K562 (cell line): ENCODE measurements around the gene RANBP3. TPM values are rescaled to one million over a fixed set of nuclear protein-coding genes. Genes with fewer than 3 reads are reported as not detected.
"Not testable (repeated sequence)": the region's sequence is repeated elsewhere in the genome, so short reads cannot be mapped to it uniquely, and the experiment has no call there.

ENCODE experiments used
- ATAC-seq: fragments of 200-7000 bp; cut with Tn5 transposase; 3 replicates; pipeline ENCODE4 v1.9.1; 2020; ENCODE audit warnings: moderate library complexity
- BruUV-seq: library from RNA; stranded (reverse); fragments of 400-500 nt; replicated peaks from 2 replicates; lab custom pipeline; 2021; lab: Mats Ljungman, UMichigan
- CTCF ChIA-PET: fragments of 300-600 bp; formaldehyde crosslinking; extraction: SDS; loops from one replicate; lab custom pipeline; 2021; ENCODE audit warnings: low intra/inter-chr PET ratio; lab: Yijun Ruan, JAX
- POLR2A ChIA-PET: fragments of 300-600, 350-650 bp; sonication (Branson Sonifier 250); formaldehyde crosslinking; extraction: SDS; loops from one replicate; lab custom pipeline; 2021; ENCODE audit warnings: antibody characterized with exemption, inconsistent platforms; lab: Yijun Ruan, JAX
- DNase-seq, 4 experiments: peaks; one replicate each; pipeline versions ENCODE4 v3.0.0 to v3.0.0-alpha.2; 2011 to 2018; ENCODE audit warnings: low spot score in 3 of 4, mixed read lengths in 3 of 4; ENCODE audit errors: extremely low read depth in 1 of 4
- FAIRE-seq: peaks from 2 replicates; lab custom pipeline; 2011; peaks lifted over from hg19 to GRCh38; lab: Jason Lieb, UNC
- H2AFZ ChIP-seq: 2 replicates; pipeline ENCODE4 v1.6.0; 2011; ENCODE audit warnings: low read depth, low read length, control low read depth, inconsistent platforms
- H3K27ac ChIP-seq: fragments of 200-600 bp; 3 replicates; pipeline ENCODE4 v1.8.0; 2011; ENCODE audit warnings: low read depth, mild to moderate bottlenecking, control low read depth, inconsistent platforms, low read length, moderate library complexity, mixed read lengths; ENCODE audit errors: extremely low read depth
- H3K27me3 ChIP-seq, 2 experiments: fragments of 300-600 bp in 1 of 2; 2 replicates in 1 of 2; 3 replicates in 1 of 2; pipeline versions ENCODE4 v1.6.0 to v1.8.0; 2011; ENCODE audit warnings: inconsistent platforms in 2 of 2, low read length in 2 of 2, mild to moderate bottlenecking in 1 of 2, mixed read lengths in 1 of 2, moderate library complexity in 1 of 2; ENCODE audit not compliant: control insufficient read depth in 2 of 2, insufficient read depth in 2 of 2
- H3K36me3 ChIP-seq: fragments of 300-600 bp; 3 replicates; pipeline ENCODE4 v1.8.0; 2011; ENCODE audit warnings: mild to moderate bottlenecking, low read length, inconsistent platforms; ENCODE audit not compliant: control insufficient read depth, insufficient read depth
- H3K4me1 ChIP-seq, 2 experiments: fragments of 200-600 bp in 1 of 2; replicated peaks in 1 of 2; 2 replicates in 1 of 2; 3 replicates in 1 of 2; pipeline versions ENCODE4 v1.5.1 to v1.8.0; 2011; ENCODE audit warnings: inconsistent platforms in 2 of 2, low read length in 2 of 2, mild to moderate bottlenecking in 1 of 2, mixed read lengths in 1 of 2, moderate library complexity in 1 of 2; ENCODE audit not compliant: control insufficient read depth in 2 of 2, insufficient read depth in 2 of 2
- H3K4me2 ChIP-seq: 2 replicates; pipeline ENCODE4 v1.6.1; 2011; ENCODE audit warnings: low read length, control low read depth, inconsistent platforms, mixed read lengths; ENCODE audit not compliant: insufficient read depth
- H3K4me3 ChIP-seq: fragments of 200-600 bp; sonication (generic), shearing (Covaris generic); 2 replicates; pipeline ENCODE4 v1.5.1; 2016; ENCODE audit warnings: control low read depth, inconsistent platforms
- H3K79me2 ChIP-seq: fragments of 200-600 bp; 3 replicates; pipeline ENCODE4 v1.8.0; 2011; ENCODE audit warnings: low read length, inconsistent platforms; ENCODE audit not compliant: control insufficient read depth, insufficient read depth
- H3K9ac ChIP-seq, 2 experiments: 2 replicates each; pipeline versions ENCODE4 v1.6.0 to v1.6.1; 2011; ENCODE audit warnings: low read depth in 2 of 2, low read length in 2 of 2, control low read depth in 1 of 2, inconsistent platforms in 1 of 2, mild to moderate bottlenecking in 1 of 2, mixed read lengths in 1 of 2; ENCODE audit not compliant: insufficient read depth in 1 of 2
- H3K9me1 ChIP-seq: one replicate; pipeline ENCODE4 v1.6.0; 2011; ENCODE audit warnings: inconsistent platforms, mild to moderate bottlenecking, low read length, moderate library complexity; ENCODE audit not compliant: control insufficient read depth, insufficient read depth
- H3K9me3 ChIP-seq: replicated peaks from 2 replicates; pipeline ENCODE4 v1.5.1; 2011; ENCODE audit warnings: low read depth, low read length, inconsistent platforms; ENCODE audit not compliant: control insufficient read depth, insufficient read depth
- H4K20me1 ChIP-seq: replicated peaks from 2 replicates; pipeline ENCODE4 v1.6.1; 2011; ENCODE audit warnings: low read length, inconsistent platforms, mixed read lengths; ENCODE audit not compliant: control insufficient read depth, insufficient read depth
- ARID2 ChIP-seq: fragments of 450-650 bp; IDR thresholded peaks from 2 replicates; pipeline ENCODE4 v1.6.1; 2017; ENCODE audit warnings: antibody characterized with exemption, mild to moderate bottlenecking
- ESRRA ChIP-seq: fragments of 450-650 bp; IDR thresholded peaks from 2 replicates; pipeline ENCODE4 v1.6.1; 2014; ENCODE audit warnings: low read depth, mild to moderate bottlenecking, moderate library complexity, borderline replicate concordance
- HDAC6 ChIP-seq: IDR thresholded peaks from 2 replicates; pipeline ENCODE4 v1.6.1; 2012; ENCODE audit warnings: low read depth, mild to moderate bottlenecking, control low read depth, inconsistent platforms, low read length, moderate library complexity
- IRF2 ChIP-seq: sonication (generic); formaldehyde crosslinking; IDR thresholded peaks from 2 replicates; pipeline ENCODE4 v1.8.1; 2022; ENCODE audit warnings: mild to moderate bottlenecking, missing genetic modification reagents
- KLF13 ChIP-seq: fragments of 450-650 bp; IDR thresholded peaks from 2 replicates; pipeline ENCODE4 v1.6.1; 2016; ENCODE audit warnings: missing genetic modification characterization, low read depth, mild to moderate bottlenecking, missing compliant biosample characterization, moderate library complexity, borderline replicate concordance
- MCM3 ChIP-seq: fragments of 450-650 bp; IDR thresholded peaks from 2 replicates; pipeline ENCODE4 v1.6.1; 2016
- PHF8 ChIP-seq: fragments of 200-600 bp; sonication (generic); IDR thresholded peaks from 2 replicates; pipeline ENCODE4 v1.6.1; 2012; ENCODE audit warnings: mixed run types, mild to moderate bottlenecking, inconsistent platforms, low read length, moderate library complexity, borderline replicate concordance
- PRMT5 ChIP-seq: sonication (generic); formaldehyde crosslinking; IDR thresholded peaks from 2 replicates; pipeline ENCODE4 v1.5.0; 2020; ENCODE audit warnings: missing genetic modification reagents
- ZKSCAN3 ChIP-seq: fragments of 250-450 bp; sonication (Bioruptor Pico); IDR thresholded peaks from 2 replicates; pipeline ENCODE4 v1.4.0; 2020
- WGBS: fragments of 100-300 bp; shearing (Covaris generic); methylation state at CpG from one replicate; pipeline ENCODE4 v1.1.6; 2016; ENCODE audit warnings: low coverage, mixed read lengths; ENCODE audit not compliant: insufficient coverage; ENCODE audit errors: missing lambda C conversion rate; 5-methylcytosine and 5-hydroxymethylcytosine counted together
- in situ Hi-C: fragments of 300-500 bp; cut with MboI; formaldehyde crosslinking; loops from 4 replicates; pipeline ENCODE4 v1.15.0; 2018; ENCODE audit warnings: inconsistent platforms, mixed read lengths
- intact Hi-C: fragments of 100-400 bp; cut with micrococcal nuclease; formaldehyde crosslinking; loops from 2 replicates; pipeline ENCODE4 v1.14.2; 2022
- polyA plus RNA-seq, 8 experiments: library from polyadenylated mRNA; depleted of rRNA in 4 of 8; stranded (reverse) in 5 of 8; unstranded in 3 of 8; fragments of >200 nt; fragmentation: Nextera tagmentation in 2 of 8; fragmentation: Illumina TruSeq in 1 of 8; extraction: Ambion mirVana in 2 of 8; extraction: Trizol in 1 of 8; gene quantifications; 2 replicates each; pipeline versions ENCODE4 v1.2.1 to v1.2.3, GENCODE V29; 2011 to 2014; ENCODE audit warnings: inconsistent platforms in 1 of 8, missing spikeins in 1 of 8
- total RNA-seq, 7 experiments: library from RNA; depleted of rRNA in 6 of 7; stranded (reverse); fragments of >200 nt in 6 of 7; fragmentation: Illumina TruSeq in 2 of 7; extraction: Trizol in 2 of 7; gene quantifications; 2 replicates each; pipeline versions ENCODE4 v1.2.1 to v1.2.3, GENCODE V29; 2011 to 2021; ENCODE audit warnings: low replicate concordance in 1 of 7

RANBP3 gene
- total and polyA plus RNA-seq, 9 of the 15 experiments (the other 6 are each of a cell fraction or from before 2014, with no cell fraction given): 0.90 to 95.1 (median 63.2) TPM

DNA sequence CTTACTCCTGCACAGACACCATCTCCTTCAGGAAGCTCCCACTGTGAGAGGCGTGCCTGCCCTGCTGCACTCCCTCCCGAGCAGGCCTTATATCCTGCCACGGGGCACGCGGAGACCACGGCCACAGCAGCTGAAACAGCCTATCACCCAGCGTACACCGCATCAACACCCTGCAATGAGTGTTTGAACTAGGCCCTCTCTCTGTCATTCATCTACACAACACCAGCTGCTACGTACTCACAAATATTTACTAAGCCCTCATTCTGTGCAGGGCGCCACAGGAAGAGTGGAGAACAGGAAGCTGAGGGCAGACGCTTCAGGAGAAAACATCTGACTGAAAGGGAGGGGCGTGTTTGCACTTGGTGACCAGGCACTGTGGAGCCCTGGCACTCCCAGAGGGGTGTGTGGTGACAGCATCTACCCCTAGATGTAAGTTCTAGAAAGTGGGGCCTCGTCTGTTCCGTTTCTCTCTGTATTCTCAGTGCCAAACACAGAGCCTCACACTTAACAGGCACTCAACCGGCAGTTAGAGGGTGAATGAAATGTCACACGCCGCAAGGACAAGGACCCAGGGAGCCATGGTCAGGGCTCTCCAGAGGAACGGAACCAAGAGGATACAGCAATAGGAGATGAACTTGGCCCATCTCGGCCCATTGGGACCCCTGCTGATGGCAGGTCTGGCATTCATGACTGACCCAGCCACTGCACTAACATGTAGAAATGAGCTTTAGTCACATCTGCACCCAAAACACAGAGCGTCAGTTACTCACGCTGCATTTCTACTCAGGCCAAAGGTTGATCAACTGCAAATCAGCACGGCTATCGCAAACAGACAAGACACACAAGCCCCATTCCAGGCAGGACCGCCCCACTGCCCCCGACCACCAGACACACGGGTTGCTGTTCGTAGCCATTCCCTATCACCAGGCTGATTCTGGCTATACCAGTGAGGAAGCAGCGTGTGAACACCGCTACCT, 15.7 kb downstream of the RANBP3 start:
- Histone ChIP-seq H3K27me3 (no peaks in the 10 kb centered on the region), H3K36me3 (peaks cover 44% of the 10 kb centered on the region; the same call in 2 of the 3 replicates), H3K4me1 (peaks cover 2 to 29% of the 10 kb centered on the region in 2 experiments; a peak in 4 of 5 replicates), H3K9ac (peak overlapping the region in 1 of 2 experiments; percentile 72; a peak in 2 of 4 replicates), H2AFZ (no peak overlapping the region), H3K9me1 (peaks cover 10% of the 10 kb centered on the region), H3K4me2 (no peak overlapping the region), H3K79me2 (peaks cover 95% of the 10 kb centered on the region)
- no peak for FAIRE-seq
- DNase-seq: no peak
- no peak for ATAC-seq
- 76% methylated on average over 28 of the region's 29 CpGs for WGBS
- CTCF ChIA-PET: no interaction called here
- intact Hi-C loops: no loop called here
- in situ Hi-C loops: no loop called here
- no peak for TF ChIP-seq HDAC6
- TF ChIP-seq PRMT5: no peak
- TF ChIP-seq ARID2: no peak
- no peak for TF ChIP-seq PHF8
- TF ChIP-seq MCM3: no peak
- TF ChIP-seq IRF2 (CRISPR knock-in tag): no peak
- no peak for TF ChIP-seq ZKSCAN3
- no peak for TF ChIP-seq KLF13 (tag)
- no peak for TF ChIP-seq ESRRA
- TF ChIP-seq, all 486 proteins: peak for 0
- peak overlapping the region; percentile 13; the same call in 1 of the 3 replicates for H3K27ac ChIP-seq
- H4K20me1 ChIP-seq: peaks cover 80% of the 10 kb centered on the region
- no TSS peak for BruUV-seq
- POLR2A ChIA-PET: interaction anchor here (0.5 to 0.7 kb wide), 4 partner anchors 16 to 171 kb away, joined by 3 read pairs; partner anchors contain the start of genes DUS3L and RANBP3
- no peaks in the 10 kb centered on the region for H3K9me3 ChIP-seq
- H3K4me3 ChIP-seq: no peak overlapping the region

DNA sequence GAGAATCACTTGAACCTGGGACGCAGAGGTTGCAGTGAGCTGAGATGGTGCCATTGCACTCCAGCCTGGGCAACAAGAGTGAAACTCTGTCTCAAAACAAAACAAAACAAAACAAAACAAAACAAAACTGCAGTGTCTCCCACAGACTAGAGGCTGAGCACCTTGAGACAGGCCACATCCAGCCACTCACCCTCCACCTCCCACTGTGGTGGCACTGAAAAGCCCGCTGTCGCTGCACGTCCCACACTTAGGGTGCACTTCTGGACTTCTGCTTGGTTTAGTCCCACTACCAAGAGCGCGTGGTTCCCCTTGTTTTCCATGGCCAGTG, 16.3 kb downstream of the RANBP3 start:
- H3K27ac ChIP-seq, H3K9me1 ChIP-seq, intact Hi-C loops, H3K4me2 ChIP-seq, BruUV-seq, H3K9me3 ChIP-seq, in situ Hi-C loops, DNase-seq, H3K27me3 ChIP-seq, FAIRE-seq, H3K4me3 ChIP-seq, H2AFZ ChIP-seq, ATAC-seq: not testable (repeated sequence)
- CTCF ChIA-PET: interaction anchor here (0.6 kb wide), 1 partner anchor 337 kb away, joined by 4 read pairs; no protein-coding TSS in a partner anchor
- peaks cover 77% of the 10 kb centered on the region for H4K20me1 ChIP-seq
- H3K9ac ChIP-seq: peak overlapping the region in 1 of 2 experiments; percentile 72; a peak in 2 of 4 replicates
- H3K36me3 ChIP-seq: peaks cover 40% of the 10 kb centered on the region; the same call in 2 of the 3 replicates
- POLR2A ChIA-PET: interaction anchor here (0.5 kb wide), 1 partner anchor 171 kb away, joined by 3 read pairs; the partner anchor contains the start of gene DUS3L
- WGBS: 91% methylated on average over 6 of the region's 6 CpGs
- peaks cover 6 to 35% of the 10 kb centered on the region in 2 experiments; a peak in 3 of 5 replicates for H3K4me1 ChIP-seq
- H3K79me2 ChIP-seq: peaks cover 95% of the 10 kb centered on the region
